Measurements from ENCODE around the gene SPPL2C.

SPPL2C gene

DNA sequence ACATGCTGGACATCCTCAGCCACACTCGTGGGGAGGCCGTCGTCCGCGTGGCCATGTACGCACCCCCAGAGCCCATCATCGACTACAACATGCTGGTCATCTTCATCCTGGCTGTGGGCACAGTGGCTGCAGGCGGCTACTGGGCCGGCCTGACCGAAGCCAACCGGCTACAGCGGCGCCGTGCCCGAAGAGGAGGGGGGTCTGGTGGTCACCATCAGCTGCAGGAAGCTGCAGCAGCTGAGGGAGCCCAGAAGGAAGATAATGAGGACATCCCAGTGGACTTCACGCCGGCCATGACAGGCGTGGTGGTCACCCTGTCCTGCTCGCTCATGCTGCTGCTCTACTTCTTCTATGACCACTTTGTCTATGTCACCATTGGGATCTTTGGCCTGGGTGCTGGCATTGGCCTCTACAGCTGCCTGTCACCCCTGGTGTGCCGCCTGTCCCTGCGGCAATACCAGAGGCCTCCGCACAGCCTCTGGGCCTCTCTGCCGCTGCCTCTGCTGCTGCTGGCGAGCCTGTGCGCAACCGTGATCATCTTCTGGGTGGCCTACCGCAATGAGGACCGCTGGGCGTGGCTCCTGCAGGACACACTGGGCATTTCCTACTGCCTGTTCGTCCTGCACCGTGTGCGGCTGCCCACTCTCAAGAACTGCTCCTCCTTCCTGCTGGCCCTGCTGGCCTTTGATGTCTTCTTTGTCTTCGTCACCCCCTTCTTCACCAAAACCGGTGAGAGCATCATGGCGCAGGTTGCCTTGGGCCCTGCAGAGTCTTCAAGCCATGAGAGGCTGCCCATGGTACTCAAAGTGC is 900 bp downstream of the SPPL2C start:
- Histone ChIP-seq H3K27me3 (ENCODE audit: insufficient read depth, low read depth) (peaks cover 6% of the 10 kb centered on the region; the same call in 1 of the 2 replicates), H4K20me1 (ENCODE audit: insufficient read depth) (no peaks in the 10 kb centered on the region), H3K36me3 (ENCODE audit: insufficient read depth) (no peaks in the 10 kb centered on the region), H3K4me3 (IDR thresholded peaks at IDR 0.05; ENCODE audit: insufficient read depth, low read depth, low read length) (no peak overlapping the region), H3K79me2 (ENCODE audit: insufficient read depth, low read depth) (no peaks in the 10 kb centered on the region), H3K9ac (no peak overlapping the region), H2AFZ (ENCODE audit: low read depth) (no peak overlapping the region), H3K4me1 (ENCODE audit: low read depth, poor library complexity, severe bottlenecking) (no peaks in the 10 kb centered on the region), H3K27ac (no peak overlapping the region), H3K4me2 (no peak overlapping the region)
- TF ChIP-seq, protein P1, sequence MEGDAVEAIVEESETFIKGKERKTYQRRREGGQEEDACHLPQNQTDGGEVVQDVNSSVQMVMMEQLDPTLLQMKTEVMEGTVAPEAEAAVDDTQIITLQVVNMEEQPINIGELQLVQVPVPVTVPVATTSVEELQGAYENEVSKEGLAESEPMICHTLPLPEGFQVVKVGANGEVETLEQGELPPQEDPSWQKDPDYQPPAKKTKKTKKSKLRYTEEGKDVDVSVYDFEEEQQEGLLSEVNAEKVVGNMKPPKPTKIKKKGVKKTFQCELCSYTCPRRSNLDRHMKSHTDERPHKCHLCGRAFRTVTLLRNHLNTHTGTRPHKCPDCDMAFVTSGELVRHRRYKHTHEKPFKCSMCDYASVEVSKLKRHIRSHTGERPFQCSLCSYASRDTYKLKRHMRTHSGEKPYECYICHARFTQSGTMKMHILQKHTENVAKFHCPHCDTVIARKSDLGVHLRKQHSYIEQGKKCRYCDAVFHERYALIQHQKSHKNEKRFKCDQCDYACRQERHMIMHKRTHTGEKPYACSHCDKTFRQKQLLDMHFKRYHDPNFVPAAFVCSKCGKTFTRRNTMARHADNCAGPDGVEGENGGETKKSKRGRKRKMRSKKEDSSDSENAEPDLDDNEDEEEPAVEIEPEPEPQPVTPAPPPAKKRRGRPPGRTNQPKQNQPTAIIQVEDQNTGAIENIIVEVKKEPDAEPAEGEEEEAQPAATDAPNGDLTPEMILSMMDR (conservative IDR thresholded peaks at IDR 0.05; ENCODE audit: low read depth, low read length), result no peak

DNA sequence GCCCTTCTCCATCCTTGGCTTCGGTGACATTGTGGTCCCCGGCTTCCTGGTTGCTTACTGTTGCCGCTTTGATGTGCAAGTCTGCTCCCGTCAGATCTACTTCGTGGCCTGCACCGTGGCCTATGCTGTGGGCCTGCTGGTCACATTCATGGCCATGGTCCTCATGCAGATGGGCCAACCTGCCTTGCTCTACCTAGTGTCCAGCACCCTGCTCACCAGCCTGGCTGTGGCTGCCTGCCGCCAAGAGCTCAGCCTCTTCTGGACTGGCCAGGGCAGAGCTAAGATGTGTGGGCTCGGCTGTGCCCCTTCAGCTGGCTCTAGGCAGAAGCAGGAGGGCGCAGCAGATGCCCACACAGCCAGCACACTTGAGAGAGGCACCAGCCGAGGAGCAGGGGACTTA is 1.5 kb downstream of the SPPL2C start:
- Histone ChIP-seq H3K79me2 (ENCODE audit: insufficient read depth, low read depth) (no peaks in the 10 kb centered on the region), H3K36me3 (ENCODE audit: insufficient read depth) (no peaks in the 10 kb centered on the region), H2AFZ (ENCODE audit: low read depth) (no peak overlapping the region), H3K4me1 (ENCODE audit: low read depth, poor library complexity, severe bottlenecking) (no peaks in the 10 kb centered on the region), H3K9ac (no peak overlapping the region), H3K27me3 (ENCODE audit: insufficient read depth, low read depth) (peaks cover 6% of the 10 kb centered on the region; the same call in 1 of the 2 replicates), H4K20me1 (ENCODE audit: insufficient read depth) (no peaks in the 10 kb centered on the region), H3K4me2 (no peak overlapping the region), H3K27ac (no peak overlapping the region), H3K4me3 (IDR thresholded peaks at IDR 0.05; ENCODE audit: insufficient read depth, low read depth, low read length) (no peak overlapping the region)
- TF ChIP-seq, protein P1 (conservative IDR thresholded peaks at IDR 0.05; ENCODE audit: low read depth, low read length), result no peak

DNA sequence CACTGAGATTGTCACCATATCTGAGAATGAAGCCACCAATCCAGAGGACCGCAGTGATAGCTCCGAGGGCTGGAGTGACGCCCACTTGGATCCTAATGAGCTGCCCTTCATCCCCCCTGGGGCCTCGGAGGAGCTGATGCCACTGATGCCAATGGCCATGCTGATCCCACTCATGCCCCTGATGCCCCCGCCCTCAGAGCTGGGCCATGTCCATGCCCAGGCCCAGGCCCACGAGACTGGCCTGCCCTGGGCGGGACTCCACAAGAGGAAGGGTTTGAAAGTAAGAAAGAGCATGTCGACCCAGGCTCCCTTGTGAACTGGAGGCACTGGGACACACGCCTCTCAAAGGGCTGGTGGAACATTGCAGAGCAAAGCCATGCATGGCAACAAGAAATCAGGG is 2.0 kb downstream of the SPPL2C start:
- Histone ChIP-seq H3K9ac (no peak overlapping the region), H3K4me3 (IDR thresholded peaks at IDR 0.05; ENCODE audit: insufficient read depth, low read depth, low read length) (no peak overlapping the region), H3K27ac (no peak overlapping the region), H3K4me1 (ENCODE audit: low read depth, poor library complexity, severe bottlenecking) (no peaks in the 10 kb centered on the region), H3K36me3 (ENCODE audit: insufficient read depth) (no peaks in the 10 kb centered on the region), H4K20me1 (ENCODE audit: insufficient read depth) (no peaks in the 10 kb centered on the region), H3K79me2 (ENCODE audit: insufficient read depth, low read depth) (no peaks in the 10 kb centered on the region), H3K27me3 (ENCODE audit: insufficient read depth, low read depth) (peaks cover 6% of the 10 kb centered on the region; the same call in 1 of the 2 replicates), H2AFZ (ENCODE audit: low read depth) (no peak overlapping the region), H3K4me2 (no peak overlapping the region)
- TF ChIP-seq, protein P1 (conservative IDR thresholded peaks at IDR 0.05; ENCODE audit: low read depth, low read length), result no peak

DNA sequence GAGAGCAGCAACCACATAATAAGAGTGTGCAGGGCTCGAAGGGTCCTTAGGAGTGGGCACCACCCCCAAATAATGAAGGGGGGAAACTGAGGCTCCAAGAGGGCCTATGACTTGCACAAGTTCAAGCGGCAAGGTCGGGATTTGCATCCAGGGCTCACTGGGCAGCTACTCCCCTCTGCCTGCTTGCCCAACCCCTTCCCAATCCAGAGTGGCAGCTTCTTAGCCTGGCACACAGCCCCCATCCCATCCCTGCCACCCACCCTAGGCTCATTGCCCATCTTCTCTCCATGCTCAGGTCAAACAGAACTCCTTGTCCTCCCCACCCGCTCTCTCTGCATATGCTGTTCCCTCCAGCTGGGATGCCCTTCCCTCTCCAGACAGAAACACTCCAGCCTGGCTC is 2.4 kb downstream of the SPPL2C start:
- H3K4me3 ChIP-seq (IDR thresholded peaks at IDR 0.05; ENCODE audit: insufficient read depth, low read depth, low read length), result no peak overlapping the region
- no peak overlapping the region for H3K4me2 ChIP-seq
- H3K36me3 ChIP-seq (ENCODE audit: insufficient read depth), result no peaks in the 10 kb centered on the region
- H3K27ac ChIP-seq, result no peak overlapping the region
- H3K79me2 ChIP-seq (ENCODE audit: insufficient read depth, low read depth), result no peaks in the 10 kb centered on the region
- TF ChIP-seq, protein P1 (conservative IDR thresholded peaks at IDR 0.05; ENCODE audit: low read depth, low read length), result no peak
- peaks cover 6% of the 10 kb centered on the region; the same call in 1 of the 2 replicates for H3K27me3 ChIP-seq (ENCODE audit: insufficient read depth, low read depth)
- no peaks in the 10 kb centered on the region for H3K4me1 ChIP-seq (ENCODE audit: low read depth, poor library complexity, severe bottlenecking)
- no peak overlapping the region for H3K9ac ChIP-seq
- H4K20me1 ChIP-seq (ENCODE audit: insufficient read depth), result no peaks in the 10 kb centered on the region
- no peak overlapping the region for H2AFZ ChIP-seq (ENCODE audit: low read depth)

Data from KMS-11 (cell line).